HepG2 (cell line): Measurements from ENCODE around the gene TMEM8B. TPM values are rescaled to one million over a fixed set of nuclear protein-coding genes. Genes with fewer than 3 reads are reported as not detected.

Source experiments
- CAMTA2 ChIP-seq: sonication (generic); formaldehyde crosslinking; IDR thresholded peaks from 2 replicates; pipeline ENCODE4 v1.4.0; 2020; ENCODE audit warnings: mild to moderate bottlenecking, missing genetic modification reagents, borderline replicate concordance
- KDM4B ChIP-seq: sonication (generic); formaldehyde crosslinking; IDR thresholded peaks from 2 replicates; pipeline ENCODE4 v1.4.0; 2020; ENCODE audit warnings: missing genetic modification reagents
- LRRFIP1 ChIP-seq: sonication (generic); formaldehyde crosslinking; conservative IDR thresholded peaks from 2 replicates; pipeline ENCODE4 v1.4.0; 2020; ENCODE audit warnings: missing genetic modification reagents
- MTF1 ChIP-seq: sonication (generic); formaldehyde crosslinking; IDR thresholded peaks from 2 replicates; pipeline ENCODE4 v1.5.0; 2020; ENCODE audit warnings: missing genetic modification reagents
- NAIF1 ChIP-seq: sonication (generic); formaldehyde crosslinking; IDR thresholded peaks from 2 replicates; pipeline ENCODE4 v1.5.0; 2020; ENCODE audit warnings: mild to moderate bottlenecking, missing genetic modification reagents, borderline replicate concordance
- NFIC ChIP-seq: IDR thresholded peaks from 2 replicates; pipeline ENCODE4 v1.6.1; 2012; ENCODE audit warnings: mild to moderate bottlenecking, low read length, inconsistent platforms
- POLR2AphosphoS5 ChIP-seq: IDR thresholded peaks from 2 replicates; pipeline ENCODE4 v1.6.1; 2012; ENCODE audit warnings: low read depth, low read length
- SRSF4 ChIP-seq: fragments of 200-400 bp; formaldehyde crosslinking; IDR thresholded peaks from one replicate; pipeline ENCODE4 v1.6.1; 2018; ENCODE audit warnings: mild to moderate bottlenecking, low read depth, low read length, moderate library complexity; ENCODE audit not compliant: poor library complexity, severe bottlenecking
- TBX2 ChIP-seq: sonication (generic); formaldehyde crosslinking; IDR thresholded peaks from 2 replicates; pipeline ENCODE4 v1.5.0; 2020; ENCODE audit warnings: missing genetic modification reagents, mild to moderate bottlenecking, borderline replicate concordance
- ZBTB7B ChIP-seq: sonication (generic); formaldehyde crosslinking; IDR thresholded peaks from 2 replicates; pipeline ENCODE4 v1.4.0; 2020; ENCODE audit warnings: missing genetic modification reagents
- ZNF274 ChIP-seq: sonication (generic); formaldehyde crosslinking; IDR thresholded peaks from 2 replicates; pipeline ENCODE4 v1.5.1; 2020; ENCODE audit warnings: mild to moderate bottlenecking, missing genetic modification reagents
- polyA plus RNA-seq, 8 experiments: library from polyadenylated mRNA; depleted of rRNA in 3 of 8; stranded (reverse) in 7 of 8; unstranded in 1 of 8; fragments of >200 nt; fragmentation: Illumina TruSeq in 4 of 8; extraction: Trizol in 4 of 8; gene quantifications; 2 replicates each; pipeline versions ENCODE4 v1.2.1 to v1.2.3, GENCODE V29; 2011 to 2016; ENCODE audit warnings: low read depth in 4 of 8, missing spikeins in 1 of 8, mixed read lengths in 1 of 8; ENCODE audit not compliant: insufficient read depth in 1 of 8
- total RNA-seq, 5 experiments: library from RNA; depleted of rRNA; stranded (reverse); fragments of >200 nt; fragmentation: Illumina TruSeq; extraction: Trizol; gene quantifications; 2 replicates each; pipeline ENCODE4 v1.2.3, GENCODE V29; 2016; ENCODE audit warnings: low read depth in 1 of 5
- TF ChIP-seq, protein P1 (sequence below): sonication (generic); formaldehyde crosslinking; IDR thresholded peaks from 2 replicates; pipeline ENCODE4 v1.4.0; 2020; ENCODE audit warnings: missing genetic modification reagents, borderline replicate concordance
- TF ChIP-seq, protein P2 (sequence below): sonication (generic); formaldehyde crosslinking; IDR thresholded peaks from 2 replicates; pipeline ENCODE4 v1.4.0; 2020; ENCODE audit warnings: missing genetic modification reagents
- TF ChIP-seq, protein P3 (sequence below): sonication (generic); formaldehyde crosslinking; IDR thresholded peaks from 2 replicates; pipeline ENCODE4 v1.8.1; 2023; ENCODE audit warnings: mild to moderate bottlenecking, moderate library complexity, missing genetic modification reagents
- TF ChIP-seq, protein P4 (sequence below): sonication (generic); formaldehyde crosslinking; conservative IDR thresholded peaks from 2 replicates; pipeline ENCODE4 v1.8.1; 2023; ENCODE audit warnings: missing genetic modification reagents

Gene TMEM8B
- total and polyA plus RNA-seq, 2 of the 13 experiments (the other 11 are each of a cell fraction or from before 2014, with no cell fraction given): 2.1 to 2.7 TPM

- TF ChIP-seq LRRFIP1 (CRISPR knock-in tag) (no peak), NAIF1 (CRISPR knock-in tag) (no peak), ZBTB7B (CRISPR knock-in tag) (peak; percentile 61; the same call in 1 of the 2 replicates), CAMTA2 (CRISPR knock-in tag) (no peak), NFIC (no peak), SRSF4 (no peak), POLR2AphosphoS5 (no peak), ZNF274 (CRISPR knock-in tag) (no peak), KDM4B (CRISPR knock-in tag) (no peak), TBX2 (CRISPR knock-in tag) (no peak), MTF1 (CRISPR knock-in tag) (no peak)
- TF ChIP-seq, protein P1, sequence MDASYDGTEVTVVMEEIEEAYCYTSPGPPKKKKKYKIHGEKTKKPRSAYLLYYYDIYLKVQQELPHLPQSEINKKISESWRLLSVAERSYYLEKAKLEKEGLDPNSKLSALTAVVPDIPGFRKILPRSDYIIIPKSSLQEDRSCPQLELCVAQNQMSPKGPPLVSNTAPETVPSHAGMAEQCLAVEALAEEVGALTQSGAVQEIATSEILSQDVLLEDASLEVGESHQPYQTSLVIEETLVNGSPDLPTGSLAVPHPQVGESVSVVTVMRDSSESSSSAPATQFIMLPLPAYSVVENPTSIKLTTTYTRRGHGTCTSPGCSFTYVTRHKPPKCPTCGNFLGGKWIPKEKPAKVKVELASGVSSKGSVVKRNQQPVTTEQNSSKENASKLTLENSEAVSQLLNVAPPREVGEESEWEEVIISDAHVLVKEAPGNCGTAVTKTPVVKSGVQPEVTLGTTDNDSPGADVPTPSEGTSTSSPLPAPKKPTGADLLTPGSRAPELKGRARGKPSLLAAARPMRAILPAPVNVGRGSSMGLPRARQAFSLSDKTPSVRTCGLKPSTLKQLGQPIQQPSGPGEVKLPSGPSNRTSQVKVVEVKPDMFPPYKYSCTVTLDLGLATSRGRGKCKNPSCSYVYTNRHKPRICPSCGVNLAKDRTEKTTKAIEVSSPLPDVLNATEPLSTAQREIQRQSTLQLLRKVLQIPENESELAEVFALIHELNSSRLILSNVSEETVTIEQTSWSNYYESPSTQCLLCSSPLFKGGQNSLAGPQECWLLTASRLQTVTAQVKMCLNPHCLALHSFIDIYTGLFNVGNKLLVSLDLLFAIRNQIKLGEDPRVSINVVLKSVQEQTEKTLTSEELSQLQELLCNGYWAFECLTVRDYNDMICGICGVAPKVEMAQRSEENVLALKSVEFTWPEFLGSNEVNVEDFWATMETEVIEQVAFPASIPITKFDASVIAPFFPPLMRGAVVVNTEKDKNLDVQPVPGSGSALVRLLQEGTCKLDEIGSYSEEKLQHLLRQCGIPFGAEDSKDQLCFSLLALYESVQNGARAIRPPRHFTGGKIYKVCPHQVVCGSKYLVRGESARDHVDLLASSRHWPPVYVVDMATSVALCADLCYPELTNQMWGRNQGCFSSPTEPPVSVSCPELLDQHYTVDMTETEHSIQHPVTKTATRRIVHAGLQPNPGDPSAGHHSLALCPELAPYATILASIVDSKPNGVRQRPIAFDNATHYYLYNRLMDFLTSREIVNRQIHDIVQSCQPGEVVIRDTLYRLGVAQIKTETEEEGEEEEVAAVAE (CRISPR knock-in tag): no peak
- TF ChIP-seq, protein P2, sequence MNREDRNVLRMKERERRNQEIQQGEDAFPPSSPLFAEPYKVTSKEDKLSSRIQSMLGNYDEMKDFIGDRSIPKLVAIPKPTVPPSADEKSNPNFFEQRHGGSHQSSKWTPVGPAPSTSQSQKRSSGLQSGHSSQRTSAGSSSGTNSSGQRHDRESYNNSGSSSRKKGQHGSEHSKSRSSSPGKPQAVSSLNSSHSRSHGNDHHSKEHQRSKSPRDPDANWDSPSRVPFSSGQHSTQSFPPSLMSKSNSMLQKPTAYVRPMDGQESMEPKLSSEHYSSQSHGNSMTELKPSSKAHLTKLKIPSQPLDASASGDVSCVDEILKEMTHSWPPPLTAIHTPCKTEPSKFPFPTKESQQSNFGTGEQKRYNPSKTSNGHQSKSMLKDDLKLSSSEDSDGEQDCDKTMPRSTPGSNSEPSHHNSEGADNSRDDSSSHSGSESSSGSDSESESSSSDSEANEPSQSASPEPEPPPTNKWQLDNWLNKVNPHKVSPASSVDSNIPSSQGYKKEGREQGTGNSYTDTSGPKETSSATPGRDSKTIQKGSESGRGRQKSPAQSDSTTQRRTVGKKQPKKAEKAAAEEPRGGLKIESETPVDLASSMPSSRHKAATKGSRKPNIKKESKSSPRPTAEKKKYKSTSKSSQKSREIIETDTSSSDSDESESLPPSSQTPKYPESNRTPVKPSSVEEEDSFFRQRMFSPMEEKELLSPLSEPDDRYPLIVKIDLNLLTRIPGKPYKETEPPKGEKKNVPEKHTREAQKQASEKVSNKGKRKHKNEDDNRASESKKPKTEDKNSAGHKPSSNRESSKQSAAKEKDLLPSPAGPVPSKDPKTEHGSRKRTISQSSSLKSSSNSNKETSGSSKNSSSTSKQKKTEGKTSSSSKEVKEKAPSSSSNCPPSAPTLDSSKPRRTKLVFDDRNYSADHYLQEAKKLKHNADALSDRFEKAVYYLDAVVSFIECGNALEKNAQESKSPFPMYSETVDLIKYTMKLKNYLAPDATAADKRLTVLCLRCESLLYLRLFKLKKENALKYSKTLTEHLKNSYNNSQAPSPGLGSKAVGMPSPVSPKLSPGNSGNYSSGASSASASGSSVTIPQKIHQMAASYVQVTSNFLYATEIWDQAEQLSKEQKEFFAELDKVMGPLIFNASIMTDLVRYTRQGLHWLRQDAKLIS (CRISPR knock-in tag): no peak
- TF ChIP-seq, protein P3, sequence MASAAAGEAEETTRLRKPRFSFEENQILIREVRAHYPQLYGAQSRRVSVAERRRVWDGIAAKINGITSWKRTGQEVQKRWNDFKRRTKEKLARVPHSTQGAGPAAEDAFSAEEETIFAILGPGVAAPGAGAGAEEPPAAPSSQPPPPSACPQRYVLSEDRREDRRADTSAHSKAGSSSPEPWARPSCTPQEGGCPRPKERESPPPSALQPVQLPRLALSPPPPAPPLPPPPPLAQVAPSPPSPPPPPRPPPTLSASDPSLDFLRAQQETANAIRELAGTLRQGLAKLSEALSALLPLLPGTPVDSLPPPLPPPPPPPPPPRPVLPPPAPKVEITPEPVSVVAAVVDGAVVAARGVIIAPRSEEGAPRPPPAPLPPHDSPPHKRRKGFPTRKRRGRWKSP (CRISPR knock-in tag): no peak
- TF ChIP-seq, protein P4, sequence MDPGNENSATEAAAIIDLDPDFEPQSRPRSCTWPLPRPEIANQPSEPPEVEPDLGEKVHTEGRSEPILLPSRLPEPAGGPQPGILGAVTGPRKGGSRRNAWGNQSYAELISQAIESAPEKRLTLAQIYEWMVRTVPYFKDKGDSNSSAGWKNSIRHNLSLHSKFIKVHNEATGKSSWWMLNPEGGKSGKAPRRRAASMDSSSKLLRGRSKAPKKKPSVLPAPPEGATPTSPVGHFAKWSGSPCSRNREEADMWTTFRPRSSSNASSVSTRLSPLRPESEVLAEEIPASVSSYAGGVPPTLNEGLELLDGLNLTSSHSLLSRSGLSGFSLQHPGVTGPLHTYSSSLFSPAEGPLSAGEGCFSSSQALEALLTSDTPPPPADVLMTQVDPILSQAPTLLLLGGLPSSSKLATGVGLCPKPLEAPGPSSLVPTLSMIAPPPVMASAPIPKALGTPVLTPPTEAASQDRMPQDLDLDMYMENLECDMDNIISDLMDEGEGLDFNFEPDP (CRISPR knock-in tag): no peak
Measured at GRCh38 chr9:35905912-35906679, 77.1 kb downstream of the TMEM8B start, which contains the start of gene HRCT1 (continued).
